Naive thymus-derived CD4-positive, alpha-beta T cell (primary cell): ENCODE data around the gene ZSCAN22. TPM values are rescaled to one million over a fixed set of nuclear protein-coding genes. Genes with fewer than 3 reads are reported as not detected.

Experiments used
- ATAC-seq: fragments of 150-1000 bp; cut with Tn5 transposase; 2 replicates; pipeline ENCODE4 v1.10.0; 2021; ENCODE audit warnings: mild to moderate bottlenecking, moderate library complexity
- CTCF ChIA-PET: fragments of 350-600 bp; sonication (Branson Sonifier 250); formaldehyde crosslinking; loops from one replicate; lab custom pipeline; 2021; ENCODE audit warnings: antibody characterized with exemption; lab: Charles Lee
- POLR2A ChIA-PET: fragments of 350-600 bp; sonication (Branson Sonifier 250); formaldehyde crosslinking; loops from one replicate; lab custom pipeline; 2021; ENCODE audit warnings: antibody characterized with exemption, inconsistent platforms; lab: Charles Lee
- DNase-seq, 9 donors: peaks; one replicate each; pipeline versions ENCODE4 v3.0.0 to v3.0.0-alpha.2; 2020 to 2022; ENCODE audit warnings: mixed read lengths in 1 of 9
- H3K27ac ChIP-seq: one replicate; pipeline ENCODE4 v1.7.0; 2013; ENCODE audit warnings: mild to moderate bottlenecking, low read depth, low read length, moderate library complexity
- H3K27me3 ChIP-seq, 2 donors: one replicate each; pipeline ENCODE4 v1.7.0; 2013; ENCODE audit warnings: low read length in 2 of 2, mild to moderate bottlenecking in 2 of 2, moderate library complexity in 2 of 2; ENCODE audit not compliant: control insufficient read depth in 2 of 2, insufficient read depth in 2 of 2
- H3K36me3 ChIP-seq, 3 experiments: 1 replicate in 2 of 3; 2 replicates in 1 of 3; pipeline ENCODE4 v1.7.0; 2013; ENCODE audit warnings: low read length in 3 of 3, mild to moderate bottlenecking in 3 of 3, moderate library complexity in 1 of 3; ENCODE audit not compliant: insufficient read depth in 3 of 3, control insufficient read depth in 2 of 3
- H3K4me1 ChIP-seq, 2 donors: one replicate each; pipeline ENCODE4 v1.7.0; 2013; ENCODE audit warnings: low read length in 2 of 2, mild to moderate bottlenecking in 2 of 2, moderate library complexity in 1 of 2; ENCODE audit not compliant: control insufficient read depth in 2 of 2, insufficient read depth in 2 of 2
- H3K4me3 ChIP-seq: 2 replicates; pipeline ENCODE4 v1.7.0; 2013; ENCODE audit warnings: mild to moderate bottlenecking, low read length
- H3K9me3 ChIP-seq, 3 experiments: 1 replicate in 2 of 3; 2 replicates in 1 of 3; pipeline ENCODE4 v1.7.0; 2013; ENCODE audit warnings: low read length in 3 of 3; ENCODE audit not compliant: control insufficient read depth in 2 of 3
- H3K27ac Mint-ChIP-seq, 9 donors: one replicate each; pipeline ENCODE4 v1.8.0; 2020 to 2022; ENCODE audit warnings: mixed read lengths in 9 of 9, mild to moderate bottlenecking in 8 of 9, moderate library complexity in 5 of 9, inconsistent platforms in 2 of 9
- H3K27me3 Mint-ChIP-seq, 5 donors: one replicate each; pipeline ENCODE4 v1.8.0; 2021 to 2022; ENCODE audit warnings: mixed read lengths in 5 of 5, mild to moderate bottlenecking in 1 of 5
- H3K36me3 Mint-ChIP-seq, 5 donors: one replicate each; pipeline ENCODE4 v1.8.0; 2020 to 2022; ENCODE audit warnings: mixed read lengths in 5 of 5, mild to moderate bottlenecking in 3 of 5, inconsistent platforms in 1 of 5
- H3K4me1 Mint-ChIP-seq, 7 donors: one replicate each; pipeline ENCODE4 v1.8.0; 2020 to 2022; ENCODE audit warnings: mixed read lengths in 7 of 7, mild to moderate bottlenecking in 3 of 7, inconsistent platforms in 1 of 7
- H3K4me3 Mint-ChIP-seq, 10 donors: one replicate each; pipeline ENCODE4 v1.8.0; 2020 to 2022; ENCODE audit warnings: mild to moderate bottlenecking in 10 of 10, mixed read lengths in 10 of 10, moderate library complexity in 6 of 10, inconsistent platforms in 2 of 10
- H3K9me3 Mint-ChIP-seq, 11 donors: one replicate each; pipeline ENCODE4 v1.8.0; 2020 to 2022; ENCODE audit warnings: mixed read lengths in 11 of 11, mild to moderate bottlenecking in 4 of 11, inconsistent platforms in 1 of 11, moderate library complexity in 1 of 11
- intact Hi-C, 2 donors: fragments of 100-400 bp; cut with micrococcal nuclease; formaldehyde crosslinking; loops; one replicate each; pipeline ENCODE4 v1.15.1; 2023
- polyA plus RNA-seq, 2 donors: library from polyadenylated mRNA; unstranded; fragments of 300-500 nt; fragmentation: Illumina TruSeq; gene quantifications; one replicate each; pipeline ENCODE4 v1.2.3, GENCODE V29; 2021
- total RNA-seq, 6 experiments: library from RNA in 5 of 6; stranded (reverse) in 5 of 6; gene quantifications; 1 replicate in 5 of 6; 2 replicates in 1 of 6; pipeline ENCODE4 v1.2.3 and lab custom pipeline; 2021 to 2026

The ZSCAN22 gene
- total and polyA plus RNA-seq, 7 experiments from 2014 or later, result 1.1 to 6.0 (median 3.6) TPM

- no peak overlapping the region for H3K4me3 Mint-ChIP-seq
- H3K36me3 ChIP-seq, result peaks cover 0 to 34% (median 4%) of the 10 kb centered on the region in 3 experiments
- DNase-seq (no peak), ATAC-seq (no peak)
- H3K27me3 Mint-ChIP-seq, result no peaks in the 10 kb centered on the region
- H3K9me3 Mint-ChIP-seq, result peaks cover 0 to 37% (median 8%) of the 10 kb centered on the region in 11 donors
- POLR2A ChIA-PET, result interaction anchor here (0.5 to 1.4 kb wide), 4 partner anchors 13 to 62 kb away, joined by 3 to 4 read pairs (median 3); partner anchors contain the start of genes ZNF497, ZNF8 and ZSCAN22
- CTCF ChIA-PET, result no interaction called here
- no peaks in the 10 kb centered on the region for H3K27me3 ChIP-seq
- peaks cover 0 to 4% (median 0%) of the 10 kb centered on the region in 3 experiments for H3K9me3 ChIP-seq
- H3K4me3 ChIP-seq, result no peak overlapping the region
- intact Hi-C loops, result no loop called here
- H3K4me1 ChIP-seq, result peaks cover 0 to 7% of the 10 kb centered on the region in 2 donors
- peak overlapping the region in 1 of 9 donors; percentile 17 for H3K27ac Mint-ChIP-seq
- H3K4me1 Mint-ChIP-seq, result peaks cover 11 to 18% (median 17%) of the 10 kb centered on the region in 7 donors
- no peak overlapping the region for H3K27ac ChIP-seq
- H3K36me3 Mint-ChIP-seq, result peaks cover 3 to 75% (median 54%) of the 10 kb centered on the region in 5 donors
Measured at GRCh38 chr19:58300620-58301019, 26.2 kb upstream of the ZSCAN22 start.

DNA sequence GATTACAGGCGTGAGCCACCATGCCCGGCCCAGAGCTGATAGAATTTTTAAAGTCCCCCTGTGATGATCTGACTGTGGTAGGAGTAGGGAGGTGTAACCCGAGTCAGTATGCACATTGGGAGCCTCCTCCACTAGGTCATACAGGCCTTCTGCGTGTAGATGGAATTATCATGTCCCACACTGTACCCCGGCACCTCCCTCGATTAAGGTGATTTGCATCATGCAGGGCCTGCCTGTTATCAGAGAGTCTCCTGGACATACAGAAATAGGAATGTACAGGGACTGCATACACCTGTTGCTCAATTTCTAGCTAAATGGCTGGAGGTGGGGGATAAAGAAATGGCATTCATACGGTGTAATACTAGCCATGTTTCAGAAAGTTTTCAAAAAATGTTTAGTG, 22.5 kb upstream of the ZSCAN22 start:
- intact Hi-C loops, result loop anchor here in 1 of 2 donors (2.0 kb wide), 1 partner anchor 163 kb away; the partner anchor contains the start of gene ZNF324
- no peak for DNase-seq

DNA sequence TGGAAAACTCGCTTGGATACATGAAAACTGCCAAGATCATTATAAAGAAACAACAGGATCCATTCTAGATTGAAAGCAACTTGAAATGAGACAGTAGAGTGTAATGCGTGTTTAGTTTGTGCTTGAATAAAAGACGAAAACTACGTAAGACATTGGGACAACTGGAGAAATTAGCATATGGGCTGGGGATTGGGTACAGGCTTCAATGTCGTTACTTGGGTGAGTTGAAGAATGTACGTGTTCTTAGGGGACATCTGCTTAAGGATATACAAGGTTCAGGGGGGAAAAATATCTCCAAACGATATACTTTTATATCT, 22.1 kb upstream of the ZSCAN22 start:
- peak overlapping the region; percentile 69 for H3K4me3 ChIP-seq
- H3K4me1 ChIP-seq, result peaks cover 14 to 20% of the 10 kb centered on the region in 2 donors
- Mint-ChIP-seq H3K9me3 (peaks cover 0 to 25% (median 5%) of the 10 kb centered on the region in 11 donors), H3K27me3 (no peaks in the 10 kb centered on the region), H3K4me3 (peak overlapping the region; percentile 94 to 100 (median 98)), H3K36me3 (peaks cover 11 to 84% (median 63%) of the 10 kb centered on the region in 5 donors), H3K4me1 (peaks cover 33 to 58% (median 54%) of the 10 kb centered on the region in 7 donors), H3K27ac (peak overlapping the region; percentile 98 to 100 (median 99))
- peak overlapping the region; percentile 91 for H3K27ac ChIP-seq
- no peak for DNase-seq
- ChIA-PET CTCF (no interaction called here), POLR2A (interaction anchor here (0.7 to 4.0 kb wide), 8 partner anchors 19 to 121 kb away, joined by 3 to 21 read pairs (median 4); partner anchors contain the start of genes ZNF497, ZNF584 and ZNF8)
- no peaks in the 10 kb centered on the region for H3K27me3 ChIP-seq
- intact Hi-C loops, result loop anchor here (1.0 to 5.0 kb wide), 24 partner anchors 22 to 1064 kb away; partner anchors contain the start of genes TRAPPC2B (in 2 of the 2), ZNF132 (in 2 of the 2), ZNF274 (in 2 of the 2) and ZNF497 (in 2 of the 2)
- H3K36me3 ChIP-seq, result peaks cover 0 to 44% (median 4%) of the 10 kb centered on the region in 3 experiments
- no peaks in the 10 kb centered on the region for H3K9me3 ChIP-seq
- ATAC-seq, result no peak

More for the DNA sequence above, 22.5 kb upstream of the ZSCAN22 start:
- Mint-ChIP-seq H3K27me3 (no peaks in the 10 kb centered on the region), H3K36me3 (peaks cover 7 to 82% (median 59%) of the 10 kb centered on the region in 5 donors), H3K4me1 (peaks cover 30 to 53% (median 49%) of the 10 kb centered on the region in 7 donors), H3K9me3 (peaks cover 0 to 23% (median 6%) of the 10 kb centered on the region in 11 donors), H3K27ac (peak overlapping the region; percentile 98 to 100 (median 99)), H3K4me3 (peak overlapping the region; percentile 94 to 100 (median 98))
- no peaks in the 10 kb centered on the region for H3K9me3 ChIP-seq
- H3K36me3 ChIP-seq, result peaks cover 0 to 42% (median 4%) of the 10 kb centered on the region in 3 experiments
- ChIA-PET CTCF (no interaction called here), POLR2A (interaction anchor here (0.5 to 4.0 kb wide), 10 partner anchors 18 to 597 kb away, joined by 3 to 21 read pairs (median 4); partner anchors contain the start of genes TRIM28, ZNF497, ZNF584 and ZNF8)
- H3K4me1 ChIP-seq, result peaks cover 14 to 20% of the 10 kb centered on the region in 2 donors
- H3K27me3 ChIP-seq, result no peaks in the 10 kb centered on the region
- no peak for ATAC-seq
- peak overlapping the region; percentile 91 for H3K27ac ChIP-seq
- peak overlapping the region; percentile 69 for H3K4me3 ChIP-seq

DNA sequence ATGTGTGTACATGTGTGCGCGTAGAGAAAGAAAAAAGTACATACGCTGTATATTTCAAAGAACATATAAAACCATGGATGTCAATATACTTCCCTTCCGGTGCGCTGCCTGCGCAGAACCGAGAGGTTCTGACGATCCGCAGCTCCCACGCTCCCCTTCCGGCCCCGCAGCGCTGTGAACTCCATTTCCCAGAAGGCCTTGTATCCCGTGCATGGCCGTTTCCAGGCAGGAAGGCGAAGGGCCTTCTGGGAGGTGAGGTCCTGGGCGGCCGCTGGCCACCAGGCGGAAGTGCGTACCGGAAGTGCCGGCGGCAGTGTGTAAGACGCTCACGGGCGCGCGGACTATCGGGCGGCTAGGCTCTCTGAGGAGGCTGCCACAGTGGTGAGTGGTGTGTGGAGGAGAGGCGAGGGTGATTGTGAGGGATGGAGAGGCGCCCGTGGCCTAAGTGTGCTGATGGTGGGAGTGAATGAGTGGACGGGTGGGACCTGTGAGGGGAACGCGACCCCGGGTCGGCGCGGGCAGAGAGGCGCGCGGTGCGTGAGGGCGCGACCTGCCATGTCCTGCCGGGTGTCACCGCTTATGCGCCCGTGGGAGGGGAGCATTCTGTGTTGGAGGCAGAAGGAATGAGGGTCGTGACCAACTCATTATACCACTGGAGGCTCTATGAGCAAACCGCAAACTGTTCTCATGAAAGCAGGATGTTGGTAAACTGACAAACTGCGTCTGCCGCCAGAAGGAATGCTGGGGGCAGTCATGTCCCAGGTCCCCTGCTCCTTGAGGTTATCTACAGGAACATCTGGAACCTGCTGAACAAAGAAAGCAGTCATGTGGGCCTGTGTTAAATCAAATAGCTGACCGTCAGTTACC, 21.5 kb upstream of the ZSCAN22 start, which contains the start of gene ERVK3-1:
TSS of gene ERVK3-1 (plus strand) at position 313 of the 867 bp plus-strand sequence. CDS start 6,792 bp downstream, outside the sequence.
- H3K9me3 Mint-ChIP-seq, result peaks cover 0 to 21% (median 2%) of the 10 kb centered on the region in 11 donors
- H3K27ac ChIP-seq, result peak within 1 kb of the TSS; percentile 91
- ATAC-seq, result peak; percentile 99
- peaks cover 16 to 84% (median 64%) of the 10 kb centered on the region in 5 donors for H3K36me3 Mint-ChIP-seq
- DNase-seq, result peak; percentile 80 to 95 (median 93)
- CTCF ChIA-PET, result no interaction called here
- H3K36me3 ChIP-seq, result peaks cover 0 to 38% (median 4%) of the 10 kb centered on the region in 3 experiments
- no peaks in the 10 kb centered on the region for H3K9me3 ChIP-seq
- no peaks in the 10 kb centered on the region for H3K27me3 ChIP-seq
- H3K27ac Mint-ChIP-seq, result peak within 1 kb of the TSS; percentile 98 to 100 (median 99)
- peaks cover 14 to 20% of the 10 kb centered on the region in 2 donors for H3K4me1 ChIP-seq
- peaks cover 33 to 64% (median 55%) of the 10 kb centered on the region in 7 donors for H3K4me1 Mint-ChIP-seq
- peak within 1 kb of the TSS; percentile 94 to 100 (median 98) for H3K4me3 Mint-ChIP-seq
- H3K27me3 Mint-ChIP-seq, result no peaks in the 10 kb centered on the region
- POLR2A ChIA-PET, result interaction anchor here (0.6 to 4.0 kb wide), 12 partner anchors 9 to 565 kb away, joined by 3 to 21 read pairs (median 3); partner anchors contain the start of genes ZNF274, ZNF497, ZNF584 and ZNF8
- H3K4me3 ChIP-seq, result peak within 1 kb of the TSS; percentile 69
- intact Hi-C loops, result loop anchor here (1.0 to 5.0 kb wide), 24 partner anchors 21 to 1065 kb away; partner anchors contain the start of genes TRAPPC2B (in 2 of the 2), ZNF132 (in 2 of the 2), ZNF274 (in 2 of the 2) and ZNF497 (in 2 of the 2)

DNA sequence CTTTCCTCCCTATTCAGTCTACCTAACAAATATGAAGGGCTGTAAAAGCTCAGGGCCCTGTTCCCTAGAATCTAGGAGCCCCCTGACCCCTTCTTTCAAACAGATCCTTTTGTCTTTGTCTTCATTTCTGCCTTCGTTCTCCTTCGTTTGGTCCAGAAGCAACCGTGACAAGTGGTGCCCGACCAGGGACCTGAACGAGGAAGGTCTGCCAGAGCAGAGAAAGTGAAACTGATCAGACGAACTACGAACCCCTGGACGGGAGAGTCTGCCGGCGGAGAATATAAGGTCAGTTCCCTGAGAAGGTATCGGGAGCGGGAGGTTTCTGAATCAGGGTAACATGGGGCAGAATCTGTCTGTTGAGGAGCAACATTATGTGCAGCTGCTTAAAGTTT, 20.9 kb upstream of the ZSCAN22 start:
- no peak for ATAC-seq
- Histone ChIP-seq H3K4me1 (peaks cover 14 to 20% of the 10 kb centered on the region in 2 donors), H3K36me3 (peaks cover 0 to 32% (median 3%) of the 10 kb centered on the region in 3 experiments), H3K27ac (peak overlapping the region; percentile 91), H3K27me3 (no peaks in the 10 kb centered on the region), H3K4me3 (peak overlapping the region; percentile 69), H3K9me3 (no peaks in the 10 kb centered on the region)
- Mint-ChIP-seq H3K36me3 (peaks cover 16 to 82% (median 58%) of the 10 kb centered on the region in 5 donors), H3K27ac (peak overlapping the region; percentile 98 to 100 (median 99)), H3K27me3 (no peaks in the 10 kb centered on the region), H3K4me1 (peaks cover 33 to 65% (median 55%) of the 10 kb centered on the region in 7 donors), H3K4me3 (peak overlapping the region; percentile 94 to 100 (median 98)), H3K9me3 (peaks cover 0 to 18% (median 2%) of the 10 kb centered on the region in 11 donors)
- ChIA-PET POLR2A (interaction anchor here (0.6 to 4.0 kb wide), 9 partner anchors 9 to 566 kb away, joined by 3 to 21 read pairs (median 3); partner anchors contain the start of genes ZNF274, ZNF497 and ZNF8), CTCF (interaction anchor here (1.0 kb wide), 1 partner anchor 284 kb away, joined by 3 read pairs; no protein-coding TSS in a partner anchor)
- intact Hi-C loops, result loop anchor here (1.0 to 5.0 kb wide), 24 partner anchors 20 to 1066 kb away; partner anchors contain the start of genes TRAPPC2B (in 2 of the 2), ZNF132 (in 2 of the 2), ZNF274 (in 2 of the 2) and ZNF497 (in 2 of the 2)
- no peak for DNase-seq
